T47D (cell line): ENCODE measurements around the gene CEP164.

Experiments
- DNase-seq, 2 experiments: peaks; one replicate each; pipeline versions ENCODE4 v3.0.0 to v3.0.0-alpha.2; 2011 to 2012; ENCODE audit warnings: low read depth in 1 of 2, low spot score in 1 of 2
- JUND ChIP-seq: IDR thresholded peaks from 2 replicates; pipeline ENCODE4 v1.6.1; 2012; ENCODE audit warnings: low read depth
- in situ Hi-C: cut with HindIII; loops from 2 replicates; pipeline ENCODE4 v1.10.0; 2016; ENCODE audit warnings: low sequenced_read_pairs, low pct_unique_long_range_greater_than_20kb

The CEP164 gene

DNA sequence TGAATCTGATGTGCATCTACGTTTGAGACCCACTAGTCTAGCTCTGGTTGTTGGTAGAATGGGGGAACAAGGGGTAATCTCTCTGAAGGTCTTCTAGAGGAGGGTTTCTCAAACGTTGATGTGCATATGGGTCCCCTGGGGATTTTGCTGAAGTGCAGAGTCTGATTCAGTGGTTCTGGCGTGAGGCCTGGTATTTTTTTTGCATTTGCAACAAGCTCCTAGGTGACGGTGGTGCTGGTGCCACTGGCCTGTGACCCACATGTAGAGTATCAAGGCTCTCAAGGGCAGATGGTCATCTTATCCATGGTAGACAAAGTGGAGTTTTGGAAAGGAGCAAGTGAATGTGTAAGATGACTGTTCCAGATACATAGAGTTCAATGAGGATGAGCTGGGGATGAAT is 97.1 kb downstream of the CEP164 start:
- no peak for TF ChIP-seq JUND
- in situ Hi-C loops, result loop anchor here (25.0 kb wide), 1 partner anchor 388 kb away; the partner anchor contains the start of gene FXYD2
- DNase-seq, result no peak

DNA sequence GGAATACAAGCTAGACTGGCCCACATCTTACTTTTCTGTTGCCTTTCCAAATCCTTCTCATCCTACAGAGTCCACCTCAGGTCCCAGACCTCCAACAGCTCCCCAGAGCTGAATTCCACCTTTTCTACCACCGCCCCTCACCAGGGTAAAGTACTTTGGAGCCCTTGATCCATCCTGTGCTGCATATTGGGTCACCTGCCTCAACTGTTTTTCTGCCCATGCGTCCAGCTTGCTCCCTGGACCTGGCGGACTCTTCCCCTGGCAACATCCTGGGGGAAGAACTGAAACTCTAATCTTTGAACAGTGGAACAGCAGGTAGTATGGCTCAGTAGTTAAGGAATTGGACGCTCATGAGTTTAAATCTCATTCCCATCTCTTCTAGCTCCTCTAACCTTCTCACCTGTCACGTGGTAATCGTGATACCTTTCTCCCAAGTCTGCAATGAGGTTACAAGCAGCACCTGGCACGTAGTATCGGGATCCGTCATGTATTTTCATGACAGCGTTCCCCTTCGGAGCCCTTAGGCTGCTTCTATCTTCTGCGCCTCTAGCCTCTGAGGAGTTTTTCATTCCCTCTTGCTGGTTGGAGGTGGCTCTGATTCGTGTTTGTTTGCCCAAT is 98.1 kb downstream of the CEP164 start:
- no peak for TF ChIP-seq JUND
- no peak for DNase-seq
- in situ Hi-C loops, result loop anchor here (25.0 kb wide), 1 partner anchor 387 kb away; the partner anchor contains the start of gene FXYD2

DNA sequence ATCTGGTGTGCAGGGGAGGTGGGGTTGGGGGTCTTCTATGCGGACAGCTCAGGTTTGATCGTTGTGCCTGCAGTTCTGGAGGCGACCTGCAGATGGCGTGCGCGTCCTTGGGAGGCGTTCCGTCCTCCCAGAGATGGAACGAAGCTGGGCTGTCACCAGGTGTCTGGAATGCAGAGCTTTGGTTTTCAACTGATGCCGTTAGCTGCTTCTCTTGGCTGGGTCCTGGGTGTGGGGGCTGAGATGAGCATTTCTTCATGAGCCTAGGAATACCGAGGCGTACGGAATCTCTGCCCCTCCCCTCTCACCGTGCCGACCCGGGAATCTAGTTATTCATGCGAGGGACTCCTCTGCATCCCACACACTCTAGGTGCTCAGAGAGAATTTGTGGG is 98.6 kb downstream of the CEP164 start:
- peak; percentile 78 to 90 for DNase-seq
- in situ Hi-C loops, result loop anchor here (25.0 kb wide), 1 partner anchor 386 kb away; the partner anchor contains the start of gene FXYD2

DNA sequence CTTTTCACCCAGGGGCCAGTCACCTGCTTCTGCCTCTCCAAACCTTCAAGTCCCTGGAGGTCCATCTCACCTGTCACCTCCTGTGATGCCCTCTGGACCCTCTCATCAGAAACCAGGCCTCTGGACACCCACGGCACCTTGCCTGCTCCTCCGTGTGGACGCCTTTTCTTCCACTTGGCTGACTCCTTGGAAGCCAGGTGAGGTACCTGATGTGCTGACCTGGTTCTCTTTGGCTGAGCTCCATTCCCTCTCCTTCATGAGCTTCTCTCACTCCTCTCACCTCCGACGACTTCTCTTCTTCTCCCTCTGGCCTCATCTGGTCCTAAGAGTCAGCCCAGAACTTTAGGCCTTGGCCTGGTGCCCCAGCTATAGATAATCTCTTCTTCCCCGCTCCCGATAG is 99.3 kb downstream of the CEP164 start:
- in situ Hi-C loops, result loop anchor here (25.0 kb wide), 1 partner anchor 385 kb away; the partner anchor contains the start of gene FXYD2
- no peak for TF ChIP-seq JUND
- DNase-seq, result no peak

More for the DNA sequence above, 98.6 kb downstream of the CEP164 start:
- no peak for TF ChIP-seq JUND

DNA sequence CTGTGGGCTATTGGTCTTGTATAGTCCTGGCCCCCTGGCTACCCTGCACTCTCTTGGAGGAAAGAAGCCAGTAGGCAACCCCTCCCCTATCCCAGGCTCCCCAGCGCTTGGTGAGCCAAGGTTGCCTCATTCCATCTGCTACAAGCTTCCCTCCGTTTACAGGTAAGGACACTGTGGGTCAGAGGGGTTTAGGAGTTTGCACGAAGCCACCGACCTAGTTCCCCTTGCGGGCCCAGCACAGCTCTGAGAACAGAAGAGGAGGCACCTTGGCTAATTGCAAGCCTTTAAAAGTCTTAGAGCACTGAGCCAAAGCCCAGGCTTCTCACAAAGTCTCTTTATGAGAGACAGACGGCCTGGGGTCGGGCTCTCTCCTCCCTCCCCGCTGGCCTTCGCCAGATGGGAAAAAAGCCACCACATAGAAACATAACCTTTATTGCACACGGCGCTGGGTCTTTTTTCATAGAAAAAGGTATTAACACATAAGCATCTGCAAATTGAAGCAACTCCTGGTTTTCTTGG is 99.8 kb downstream of the CEP164 start:
- no peak for TF ChIP-seq JUND
- no peak for DNase-seq
- in situ Hi-C loops, result loop anchor here (25.0 kb wide), 1 partner anchor 385 kb away; the partner anchor contains the start of gene FXYD2

DNA sequence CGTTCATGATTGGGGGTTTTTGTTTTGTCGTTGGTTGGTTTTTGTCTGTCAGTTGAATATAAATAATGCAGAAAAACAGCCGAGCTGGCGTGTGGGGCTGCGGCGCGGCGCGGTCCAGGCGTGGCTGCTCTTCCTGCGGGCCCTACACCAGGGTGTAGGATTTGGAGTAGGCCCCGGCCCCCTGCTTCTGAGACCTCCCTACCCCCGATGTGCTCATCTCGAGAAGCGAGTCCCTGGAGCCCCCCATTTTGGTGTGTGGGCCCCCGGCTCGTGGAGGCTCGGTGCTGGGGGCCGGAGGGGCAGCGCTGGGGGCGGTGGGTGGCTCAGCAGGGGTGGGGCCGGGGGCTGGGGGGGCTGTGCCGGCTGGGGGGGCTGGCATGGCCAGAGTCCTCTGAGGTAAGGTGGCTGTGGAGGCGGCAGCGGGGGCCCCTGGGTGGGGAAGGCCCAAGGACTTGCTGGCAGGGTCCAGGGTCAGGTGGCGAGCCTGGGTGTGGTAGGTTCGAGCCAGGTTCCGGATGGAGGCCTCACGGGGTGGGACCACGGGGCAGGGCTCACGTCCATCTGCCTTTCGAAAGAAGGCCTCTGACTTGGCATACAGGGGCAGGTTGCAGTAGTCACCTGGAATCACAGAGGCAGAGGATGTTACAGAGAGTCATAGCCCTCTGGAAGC is 100.7 kb downstream of the CEP164 start:
- in situ Hi-C loops, result loop anchor here (25.0 kb wide), 1 partner anchor 384 kb away; the partner anchor contains the start of gene FXYD2
- DNase-seq, result no peak
- TF ChIP-seq JUND, result no peak

DNA sequence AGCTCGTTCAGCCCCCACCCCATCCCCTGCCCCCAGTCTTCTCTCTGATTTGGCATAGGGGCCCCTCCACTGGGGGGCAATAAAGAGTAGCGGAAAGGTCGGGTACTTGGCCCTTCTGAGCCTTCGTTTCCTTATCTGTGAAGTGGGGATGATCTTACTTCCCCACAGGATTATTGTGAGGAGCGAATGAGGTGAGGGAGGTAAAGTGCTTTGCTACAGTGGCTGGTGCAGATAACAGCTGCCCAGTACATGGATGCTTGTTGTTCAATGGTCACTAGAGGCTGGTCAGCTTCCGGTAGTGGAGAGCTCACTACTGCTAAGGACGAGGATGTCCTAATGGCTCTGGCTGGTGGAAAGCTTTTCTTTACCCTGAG is 101.2 kb downstream of the CEP164 start:
- no peak for TF ChIP-seq JUND
- DNase-seq, result no peak
- in situ Hi-C loops, result loop anchor here (25.0 kb wide), 1 partner anchor 383 kb away; the partner anchor contains the start of gene FXYD2

DNA sequence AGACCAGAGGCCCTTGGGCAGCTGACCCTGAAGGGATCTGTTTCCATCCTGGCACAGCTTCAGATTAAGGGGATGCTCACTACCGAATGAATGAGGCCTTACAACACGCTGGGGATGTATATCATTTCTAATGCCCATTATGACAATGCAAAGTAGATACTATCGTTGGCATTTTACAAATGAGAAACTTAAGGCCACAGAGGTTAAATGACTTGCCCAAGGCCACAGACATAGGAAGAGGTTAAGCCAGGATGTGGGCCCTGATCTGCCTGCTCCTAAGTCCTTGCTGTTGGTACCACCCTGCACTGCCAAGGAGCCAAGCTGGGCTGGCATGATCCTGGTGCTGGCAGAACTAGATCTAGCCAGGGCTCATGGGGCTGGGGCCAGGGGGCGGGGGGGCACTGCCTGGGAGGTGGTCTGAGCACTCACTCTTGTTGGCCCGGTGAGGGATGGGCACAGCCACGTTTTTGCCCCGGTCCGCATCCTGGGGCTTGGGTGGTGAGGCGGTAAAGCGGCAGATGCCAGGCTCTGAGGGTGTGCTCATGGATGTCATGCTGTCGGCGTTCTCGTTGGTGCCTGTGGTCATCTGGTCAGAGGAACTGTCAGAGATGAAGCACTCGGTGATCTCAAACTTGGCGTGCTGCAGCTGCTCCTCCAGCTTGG is 102.8 kb downstream of the CEP164 start:
- in situ Hi-C loops, result loop anchor here (25.0 kb wide), 1 partner anchor 382 kb away; the partner anchor contains the start of gene FXYD2
- DNase-seq, result no peak
- TF ChIP-seq JUND, result no peak

DNA sequence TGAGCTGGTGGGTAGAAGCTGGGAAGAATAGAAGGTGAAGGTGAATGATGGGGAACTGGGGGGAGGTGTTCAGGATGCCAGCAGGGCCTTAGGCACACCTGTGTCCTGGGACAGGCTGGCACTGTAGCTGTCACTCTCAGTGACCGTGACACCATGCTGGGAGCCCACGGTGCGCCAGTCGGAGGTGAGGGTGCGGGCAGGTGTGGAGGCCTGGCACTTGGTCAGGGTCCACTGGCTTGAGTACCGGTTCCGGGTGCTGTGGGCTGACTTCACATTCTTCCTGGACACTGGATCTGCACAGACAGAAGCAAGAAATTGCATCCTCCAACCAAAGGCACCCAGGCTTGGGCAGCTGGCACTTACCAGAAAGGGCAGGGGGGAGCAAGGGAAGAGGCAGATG is 103.8 kb downstream of the CEP164 start:
- no peak for DNase-seq
- no peak for TF ChIP-seq JUND
- in situ Hi-C loops, result loop anchor here (25.0 kb wide), 1 partner anchor 381 kb away; the partner anchor contains the start of gene FXYD2

DNA sequence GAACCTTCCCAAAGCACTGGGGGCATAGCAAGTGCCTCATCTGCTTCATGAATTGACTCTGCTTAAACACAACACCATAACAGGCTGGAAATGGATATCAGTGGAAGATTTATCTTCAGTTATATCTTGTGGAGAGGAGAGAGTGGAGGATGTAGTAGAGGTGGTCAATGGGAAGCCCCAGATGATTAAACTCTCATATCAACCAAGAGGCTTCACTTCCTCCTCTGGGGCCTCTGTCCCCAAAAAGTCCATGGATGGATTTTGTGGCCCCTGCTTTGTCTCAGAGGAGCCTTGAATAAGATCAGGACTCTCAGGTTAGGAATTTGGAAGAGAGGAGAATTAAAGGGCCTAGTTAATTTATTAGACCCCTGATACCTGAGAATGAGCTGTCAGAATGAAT is 106.1 kb downstream of the CEP164 start:
- no peak for DNase-seq
- in situ Hi-C loops, result loop anchor here (25.0 kb wide), 1 partner anchor 379 kb away; the partner anchor contains the start of gene FXYD2
- no peak for TF ChIP-seq JUND

DNA sequence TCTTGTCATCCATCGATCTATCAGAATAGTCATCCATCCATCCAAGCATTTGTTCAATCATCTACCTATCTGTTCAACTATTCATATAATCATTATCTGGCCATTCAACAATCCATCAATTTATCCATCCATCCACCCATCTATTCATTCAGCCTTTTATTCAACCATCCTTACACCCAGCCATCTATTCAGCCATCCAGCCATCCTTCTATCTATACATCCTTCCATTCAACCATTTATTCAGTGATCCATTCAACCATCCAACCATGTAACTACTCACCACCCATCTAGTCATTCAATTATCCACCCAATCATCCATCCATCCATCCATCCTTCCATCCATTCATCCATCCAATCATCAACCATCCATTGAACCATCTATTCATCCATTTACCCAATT is 106.8 kb downstream of the CEP164 start:
- DNase-seq, result no peak
- TF ChIP-seq JUND, result no peak
- in situ Hi-C loops, result loop anchor here (25.0 kb wide), 1 partner anchor 378 kb away; the partner anchor contains the start of gene FXYD2

DNA sequence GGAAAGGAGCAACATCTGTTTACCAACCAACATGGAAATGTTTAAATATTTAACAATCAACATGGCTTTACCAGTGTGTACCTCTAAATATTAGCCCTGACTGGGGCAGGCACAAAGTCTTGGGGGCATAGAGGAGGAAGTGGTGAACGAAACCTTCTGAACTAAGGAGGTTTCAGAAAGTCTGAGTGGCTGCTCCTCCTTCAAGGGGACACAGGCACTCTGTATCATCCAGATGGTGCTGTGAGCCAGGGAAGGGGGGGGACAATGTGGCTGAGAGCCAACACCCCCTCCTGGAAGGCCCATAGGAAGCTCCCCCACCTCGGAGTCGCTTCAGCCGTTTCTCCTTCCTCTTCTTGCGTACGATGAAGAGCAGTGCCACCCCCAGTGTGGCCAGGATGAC is 107.7 kb downstream of the CEP164 start:
- no peak for TF ChIP-seq JUND
- in situ Hi-C loops, result loop anchor here (25.0 kb wide), 1 partner anchor 377 kb away; the partner anchor contains the start of gene FXYD2
- DNase-seq, result no peak
